ENCODE data around the gene SIMC1. TPM values are rescaled to one million over a fixed set of nuclear protein-coding genes. Genes with fewer than 3 reads are reported as not detected.

SIMC1 gene
- total RNA-seq, 1 donor from 2014 or later: 19.7 TPM

- H3K36me3 Mint-ChIP-seq (ENCODE audit: unreplicated experiment): peaks cover 26% of the 10 kb centered on the region
- H3K27me3 Mint-ChIP-seq (ENCODE audit: unreplicated experiment): no peaks in the 10 kb centered on the region
- TF ChIP-seq CTCF (IDR thresholded peaks at IDR 0.05): no peak
- no peak overlapping the region for H3K4me3 Mint-ChIP-seq (ENCODE audit: unreplicated experiment)
- DNase-seq (ENCODE audit: extremely low spot score, unreplicated experiment): no peak
- no peaks in the 10 kb centered on the region for H3K9me3 Mint-ChIP-seq (ENCODE audit: unreplicated experiment)
- H3K4me1 Mint-ChIP-seq (ENCODE audit: unreplicated experiment): no peaks in the 10 kb centered on the region
- no peak overlapping the region for H3K27ac Mint-ChIP-seq (ENCODE audit: unreplicated experiment)
Measured at GRCh38 chr5:176373100-176373818, 135.0 kb downstream of the SIMC1 start.

GRCh38 chr5:176379881-176380280, 141.7 kb downstream of the SIMC1 start:
- H3K27me3 Mint-ChIP-seq (ENCODE audit: unreplicated experiment): no peaks in the 10 kb centered on the region
- H3K36me3 Mint-ChIP-seq (ENCODE audit: unreplicated experiment): peaks cover 16% of the 10 kb centered on the region
- DNase-seq (ENCODE audit: extremely low spot score, unreplicated experiment): no peak
- H3K4me1 Mint-ChIP-seq (ENCODE audit: unreplicated experiment): no peaks in the 10 kb centered on the region
- TF ChIP-seq CTCF (IDR thresholded peaks at IDR 0.05): no peak
- no peaks in the 10 kb centered on the region for H3K9me3 Mint-ChIP-seq (ENCODE audit: unreplicated experiment)
- peak overlapping the region; percentile 40 for H3K27ac Mint-ChIP-seq (ENCODE audit: unreplicated experiment)
- no peak overlapping the region for H3K4me3 Mint-ChIP-seq (ENCODE audit: unreplicated experiment)

- H3K4me1 Mint-ChIP-seq (ENCODE audit: unreplicated experiment): peaks cover 3% of the 10 kb centered on the region
- H3K4me3 Mint-ChIP-seq (ENCODE audit: unreplicated experiment): no peak overlapping the region
- H3K27me3 Mint-ChIP-seq (ENCODE audit: unreplicated experiment): no peaks in the 10 kb centered on the region
- H3K36me3 Mint-ChIP-seq (ENCODE audit: unreplicated experiment): peaks cover 20% of the 10 kb centered on the region
- no peak for TF ChIP-seq CTCF (IDR thresholded peaks at IDR 0.05)
- DNase-seq (ENCODE audit: extremely low spot score, unreplicated experiment): no peak
- H3K9me3 Mint-ChIP-seq (ENCODE audit: unreplicated experiment): no peaks in the 10 kb centered on the region
- no peak overlapping the region for H3K27ac Mint-ChIP-seq (ENCODE audit: unreplicated experiment)
Measured at GRCh38 chr5:176381423-176381822, 143.2 kb downstream of the SIMC1 start.

- TF ChIP-seq CTCF (IDR thresholded peaks at IDR 0.05): no peak
- Mint-ChIP-seq H3K27ac (ENCODE audit: unreplicated experiment) (no peak overlapping the region), H3K36me3 (ENCODE audit: unreplicated experiment) (peaks cover 17% of the 10 kb centered on the region), H3K27me3 (ENCODE audit: unreplicated experiment) (no peaks in the 10 kb centered on the region), H3K9me3 (ENCODE audit: unreplicated experiment) (no peaks in the 10 kb centered on the region), H3K4me1 (ENCODE audit: unreplicated experiment) (peaks cover 8% of the 10 kb centered on the region), H3K4me3 (ENCODE audit: unreplicated experiment) (no peak overlapping the region)
- DNase-seq (ENCODE audit: extremely low spot score, unreplicated experiment): no peak
Measured at GRCh38 chr5:176381979-176382378, 143.8 kb downstream of the SIMC1 start.

- no peak for TF ChIP-seq CTCF (IDR thresholded peaks at IDR 0.05)
- no peak overlapping the region for H3K4me3 Mint-ChIP-seq (ENCODE audit: unreplicated experiment)
- H3K4me1 Mint-ChIP-seq (ENCODE audit: unreplicated experiment): peaks cover 16% of the 10 kb centered on the region
- peaks cover 17% of the 10 kb centered on the region for H3K36me3 Mint-ChIP-seq (ENCODE audit: unreplicated experiment)
- no peaks in the 10 kb centered on the region for H3K27me3 Mint-ChIP-seq (ENCODE audit: unreplicated experiment)
- H3K9me3 Mint-ChIP-seq (ENCODE audit: unreplicated experiment): no peaks in the 10 kb centered on the region
- no peak for DNase-seq (ENCODE audit: extremely low spot score, unreplicated experiment)
- no peak overlapping the region for H3K27ac Mint-ChIP-seq (ENCODE audit: unreplicated experiment)
Measured at GRCh38 chr5:176382721-176383120, 144.5 kb downstream of the SIMC1 start.

Data from osteocyte (in vitro differentiated cells).